Adrenal gland (tissue), 5 donors: ENCODE data around the gene TBC1D7.

Experiments used
- POLR2A ChIP-seq, 2 donors: fragments of 450-650 bp; IDR thresholded peaks; one replicate each; pipeline ENCODE4 v1.6.1; 2017; ENCODE audit warnings: antibody characterized with exemption in 2 of 2, mild to moderate bottlenecking in 2 of 2, moderate library complexity in 1 of 2
- TF ChIP-seq, protein P1 (sequence below), 6 experiments: fragments of 450-650 bp in 4 of 6; fragments of 200-600 bp in 2 of 6; sonication (generic) in 1 of 6; IDR thresholded peaks; 1 replicate in 5 of 6; 2 replicates in 1 of 6; pipeline versions ENCODE4 v1.5.1 to v1.8.0; 2016 to 2021; ENCODE audit warnings: antibody characterized with exemption in 6 of 6, mild to moderate bottlenecking in 2 of 6, moderate library complexity in 1 of 6
- donor health status: DM: no; HTN: no; CAD: no.

DNA sequence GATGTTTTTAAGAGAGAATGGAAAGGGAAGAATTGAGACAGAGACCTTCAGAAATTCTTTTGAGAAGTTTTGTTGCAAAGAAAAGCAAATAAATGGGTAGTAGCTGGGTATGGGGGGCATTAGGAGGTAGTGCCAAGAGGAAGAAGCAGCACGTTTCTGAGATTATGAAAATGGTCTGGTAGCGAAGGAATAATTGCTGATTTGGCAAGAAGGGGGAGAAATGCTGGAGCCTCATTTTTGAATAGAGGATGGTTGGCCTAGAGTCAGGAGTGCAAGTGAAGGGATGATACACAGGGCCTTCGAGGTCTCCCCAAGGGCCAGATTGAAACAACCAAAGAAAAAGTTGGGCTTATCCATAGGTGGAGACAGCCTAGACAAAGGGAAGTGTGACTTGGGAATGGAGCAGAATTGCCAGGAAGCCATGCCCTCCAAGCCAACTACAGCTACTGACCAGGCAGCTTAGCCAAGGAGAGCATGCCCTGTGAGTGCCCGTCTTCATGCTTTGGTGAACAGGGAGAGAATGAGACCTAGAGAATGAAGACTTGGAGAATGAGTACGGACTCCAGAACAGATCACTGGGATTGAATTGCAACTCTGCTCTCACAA is 14.2 kb upstream of the TBC1D7 start:
- no peak for TF ChIP-seq POLR2A (IDR thresholded peaks at IDR 0.05)
- TF ChIP-seq, protein P1, sequence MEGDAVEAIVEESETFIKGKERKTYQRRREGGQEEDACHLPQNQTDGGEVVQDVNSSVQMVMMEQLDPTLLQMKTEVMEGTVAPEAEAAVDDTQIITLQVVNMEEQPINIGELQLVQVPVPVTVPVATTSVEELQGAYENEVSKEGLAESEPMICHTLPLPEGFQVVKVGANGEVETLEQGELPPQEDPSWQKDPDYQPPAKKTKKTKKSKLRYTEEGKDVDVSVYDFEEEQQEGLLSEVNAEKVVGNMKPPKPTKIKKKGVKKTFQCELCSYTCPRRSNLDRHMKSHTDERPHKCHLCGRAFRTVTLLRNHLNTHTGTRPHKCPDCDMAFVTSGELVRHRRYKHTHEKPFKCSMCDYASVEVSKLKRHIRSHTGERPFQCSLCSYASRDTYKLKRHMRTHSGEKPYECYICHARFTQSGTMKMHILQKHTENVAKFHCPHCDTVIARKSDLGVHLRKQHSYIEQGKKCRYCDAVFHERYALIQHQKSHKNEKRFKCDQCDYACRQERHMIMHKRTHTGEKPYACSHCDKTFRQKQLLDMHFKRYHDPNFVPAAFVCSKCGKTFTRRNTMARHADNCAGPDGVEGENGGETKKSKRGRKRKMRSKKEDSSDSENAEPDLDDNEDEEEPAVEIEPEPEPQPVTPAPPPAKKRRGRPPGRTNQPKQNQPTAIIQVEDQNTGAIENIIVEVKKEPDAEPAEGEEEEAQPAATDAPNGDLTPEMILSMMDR (IDR thresholded peaks at IDR 0.05) = no peak
